AG09309 (cell line): ENCODE results near the gene RAMP3.

Experiments used
- DNase-seq: peaks from one replicate; pipeline ENCODE4 v3.0.0-alpha.2; 2010; ENCODE audit warnings: low read depth
- H3K4me3 ChIP-seq: 2 replicates; pipeline ENCODE4 v1.5.1; 2011; ENCODE audit warnings: mild to moderate bottlenecking, low read depth, low read length, moderate library complexity; ENCODE audit not compliant: control insufficient read depth
- TF ChIP-seq, protein P1 (sequence below): IDR thresholded peaks from 2 replicates; pipeline ENCODE4 v1.5.1; 2011; ENCODE audit warnings: mild to moderate bottlenecking, low read depth, low read length, inconsistent platforms; ENCODE audit not compliant: insufficient read depth, control insufficient read depth; ENCODE audit errors: missing control alignments

Gene RAMP3

GRCh38 chr7:45187089-45187945 is 29.7 kb downstream of the RAMP3 start:
- DNase-seq, result no peak
- TF ChIP-seq, protein P1, sequence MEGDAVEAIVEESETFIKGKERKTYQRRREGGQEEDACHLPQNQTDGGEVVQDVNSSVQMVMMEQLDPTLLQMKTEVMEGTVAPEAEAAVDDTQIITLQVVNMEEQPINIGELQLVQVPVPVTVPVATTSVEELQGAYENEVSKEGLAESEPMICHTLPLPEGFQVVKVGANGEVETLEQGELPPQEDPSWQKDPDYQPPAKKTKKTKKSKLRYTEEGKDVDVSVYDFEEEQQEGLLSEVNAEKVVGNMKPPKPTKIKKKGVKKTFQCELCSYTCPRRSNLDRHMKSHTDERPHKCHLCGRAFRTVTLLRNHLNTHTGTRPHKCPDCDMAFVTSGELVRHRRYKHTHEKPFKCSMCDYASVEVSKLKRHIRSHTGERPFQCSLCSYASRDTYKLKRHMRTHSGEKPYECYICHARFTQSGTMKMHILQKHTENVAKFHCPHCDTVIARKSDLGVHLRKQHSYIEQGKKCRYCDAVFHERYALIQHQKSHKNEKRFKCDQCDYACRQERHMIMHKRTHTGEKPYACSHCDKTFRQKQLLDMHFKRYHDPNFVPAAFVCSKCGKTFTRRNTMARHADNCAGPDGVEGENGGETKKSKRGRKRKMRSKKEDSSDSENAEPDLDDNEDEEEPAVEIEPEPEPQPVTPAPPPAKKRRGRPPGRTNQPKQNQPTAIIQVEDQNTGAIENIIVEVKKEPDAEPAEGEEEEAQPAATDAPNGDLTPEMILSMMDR, result no peak
- H3K4me3 ChIP-seq, result no peak overlapping the region

DNA sequence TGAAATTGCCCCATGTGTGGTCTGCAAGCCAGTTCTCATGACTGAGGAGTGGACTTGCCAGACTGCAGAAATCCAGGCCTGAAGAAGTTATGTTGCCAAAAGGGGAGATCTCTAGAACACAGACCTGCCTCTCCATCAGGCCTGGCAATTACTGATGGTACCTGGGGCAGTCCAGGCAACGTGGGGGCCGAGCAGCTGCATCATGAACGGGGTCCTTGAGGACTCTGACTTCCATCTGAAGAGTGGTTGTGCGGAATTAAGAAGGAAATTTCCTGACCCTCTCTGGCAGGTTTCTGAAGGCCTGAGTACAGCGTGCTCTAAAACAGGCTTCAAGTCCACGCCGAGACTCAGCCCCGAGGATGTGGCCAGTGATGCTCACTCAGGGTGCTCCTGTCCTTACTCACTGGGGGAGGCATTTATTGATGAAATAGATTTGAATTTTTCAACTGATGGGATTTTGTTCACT is 30.4 kb downstream of the RAMP3 start:
- TF ChIP-seq, protein P1, result no peak
- H3K4me3 ChIP-seq, result no peak overlapping the region
- no peak for DNase-seq

GRCh38 chr7:45188736-45189135 is 31.1 kb downstream of the RAMP3 start:
- no peak for DNase-seq
- no peak overlapping the region for H3K4me3 ChIP-seq
- TF ChIP-seq, protein P1, result no peak

- H3K4me3 ChIP-seq, result no peak overlapping the region
- TF ChIP-seq, protein P1, result no peak
- no peak for DNase-seq
Observed at GRCh38 chr7:45189151-45189970, 31.8 kb downstream of the RAMP3 start.

GRCh38 chr7:45190406-45191165 is 33.0 kb downstream of the RAMP3 start:
- TF ChIP-seq, protein P1, result no peak
- H3K4me3 ChIP-seq, result no peak overlapping the region

GRCh38 chr7:45191396-45191795 is 33.8 kb downstream of the RAMP3 start:
- DNase-seq, result no peak
- H3K4me3 ChIP-seq, result no peak overlapping the region
- TF ChIP-seq, protein P1, result no peak

More at GRCh38 chr7:45190406-45191165, 33.0 kb downstream of the RAMP3 start:
- no peak for DNase-seq
